CD4-positive, alpha-beta T cell treated with Interleukin-6 at 100 ng/mL for 8 hours (primary cell): ENCODE results near the gene PLEKHH1.

Experiments
- DNase-seq: peaks from one replicate; pipeline ENCODE4 v3.0.0-alpha.2; 2020; ENCODE audit warnings: mixed read lengths, low spot score

PLEKHH1 gene

DNA sequence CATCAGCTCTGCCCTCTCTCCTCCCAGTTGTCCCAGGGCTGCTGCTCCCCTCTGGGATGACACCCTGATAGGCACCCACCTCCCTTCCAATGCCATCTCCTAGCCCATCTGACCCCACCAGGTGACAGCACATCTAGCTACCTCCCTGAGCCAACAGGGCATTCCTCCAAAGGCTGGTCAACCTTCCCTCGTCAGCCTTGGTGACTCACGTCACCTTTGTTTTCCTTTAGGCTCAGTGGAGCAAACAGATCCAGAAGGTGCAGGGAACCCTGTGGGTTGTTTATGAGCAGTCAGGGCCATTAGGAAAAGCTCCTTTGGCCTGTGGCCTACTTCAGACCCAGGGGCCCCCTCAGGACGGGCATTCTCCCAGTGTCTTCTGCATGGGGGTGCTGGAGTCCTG lies 34.6 kb downstream of the PLEKHH1 start:
- no peak for DNase-seq

DNA sequence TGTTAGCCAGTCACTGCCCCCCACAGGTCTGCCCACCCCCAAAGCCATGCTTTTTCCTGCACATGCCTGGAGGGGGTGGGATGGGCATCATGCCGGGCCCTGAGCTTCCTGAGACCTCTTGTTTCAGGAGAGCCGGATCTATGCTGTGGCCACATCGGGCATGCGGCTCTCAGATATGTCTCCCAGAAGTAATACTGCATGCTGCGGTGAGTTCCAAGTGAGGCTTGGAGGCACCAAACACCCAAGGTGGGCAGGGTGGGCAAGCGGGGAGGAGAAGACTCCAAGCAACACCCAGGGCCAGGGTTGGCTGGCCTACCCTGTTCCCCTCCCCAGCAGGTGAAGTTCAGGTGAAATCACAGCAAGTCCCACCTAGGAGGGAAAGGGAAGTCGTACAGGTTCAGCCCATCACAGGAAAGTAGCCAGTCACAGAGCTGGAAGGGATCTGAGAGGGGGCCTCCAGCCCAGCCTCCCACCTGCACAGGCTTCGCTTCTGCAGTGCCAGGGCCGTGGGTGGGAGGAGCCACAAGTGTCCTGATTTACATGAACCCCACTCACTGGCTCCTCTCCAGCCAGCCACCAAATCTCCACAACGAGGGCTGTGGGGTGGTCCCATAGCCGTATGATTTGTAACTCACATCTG lies 36.0 kb downstream of the PLEKHH1 start:
- DNase-seq = no peak

DNA sequence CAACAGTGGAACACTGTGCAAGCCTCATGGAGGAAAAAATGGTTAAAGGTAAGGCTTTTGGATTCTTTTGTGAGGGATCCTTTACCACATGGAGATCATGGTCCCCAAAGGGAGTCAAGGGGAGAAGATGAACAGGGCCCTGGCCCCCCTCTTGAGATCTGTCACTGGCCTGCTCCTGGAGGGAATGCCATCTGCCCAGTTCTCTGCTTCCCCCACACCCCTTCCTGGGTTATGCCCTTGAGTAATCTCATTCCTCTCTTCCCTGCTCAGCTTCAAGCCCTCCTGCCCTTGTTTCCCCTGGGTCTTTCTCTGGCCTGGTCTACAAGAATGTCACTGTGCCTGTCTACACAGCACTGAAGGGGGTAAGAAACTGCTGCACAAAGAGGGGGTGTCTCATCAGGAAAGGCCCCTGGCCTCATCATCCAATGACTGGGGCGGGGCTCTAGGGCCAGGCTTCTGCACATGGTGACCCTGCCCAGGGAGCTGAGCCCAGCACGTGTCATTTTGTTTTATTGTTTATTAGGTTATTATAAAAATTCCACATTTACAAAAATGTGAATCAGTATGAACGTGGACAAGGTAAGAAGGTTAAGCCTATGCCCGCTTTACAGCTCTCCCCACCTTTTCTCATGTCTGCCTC lies 36.7 kb downstream of the PLEKHH1 start:
- no peak for DNase-seq

DNA sequence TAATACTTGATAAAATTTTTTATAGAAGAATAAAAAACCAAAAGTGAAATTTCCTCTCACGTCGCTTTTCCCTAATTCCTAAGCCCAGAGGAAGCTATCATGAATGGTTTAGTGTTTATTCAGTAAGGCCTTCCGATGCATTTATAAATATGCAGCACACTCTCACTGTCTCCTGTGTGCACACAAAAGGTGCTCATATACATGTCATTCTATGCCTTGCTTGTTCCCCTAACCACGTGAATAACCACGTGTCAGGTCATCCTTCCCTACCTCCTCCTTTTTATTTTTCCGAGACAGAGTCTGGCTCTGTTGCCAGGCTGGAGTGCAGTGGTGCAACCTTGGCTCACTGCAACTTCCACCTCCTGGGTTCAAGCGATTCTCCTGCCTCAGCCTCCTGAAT lies 37.4 kb downstream of the PLEKHH1 start:
- DNase-seq = no peak

DNA sequence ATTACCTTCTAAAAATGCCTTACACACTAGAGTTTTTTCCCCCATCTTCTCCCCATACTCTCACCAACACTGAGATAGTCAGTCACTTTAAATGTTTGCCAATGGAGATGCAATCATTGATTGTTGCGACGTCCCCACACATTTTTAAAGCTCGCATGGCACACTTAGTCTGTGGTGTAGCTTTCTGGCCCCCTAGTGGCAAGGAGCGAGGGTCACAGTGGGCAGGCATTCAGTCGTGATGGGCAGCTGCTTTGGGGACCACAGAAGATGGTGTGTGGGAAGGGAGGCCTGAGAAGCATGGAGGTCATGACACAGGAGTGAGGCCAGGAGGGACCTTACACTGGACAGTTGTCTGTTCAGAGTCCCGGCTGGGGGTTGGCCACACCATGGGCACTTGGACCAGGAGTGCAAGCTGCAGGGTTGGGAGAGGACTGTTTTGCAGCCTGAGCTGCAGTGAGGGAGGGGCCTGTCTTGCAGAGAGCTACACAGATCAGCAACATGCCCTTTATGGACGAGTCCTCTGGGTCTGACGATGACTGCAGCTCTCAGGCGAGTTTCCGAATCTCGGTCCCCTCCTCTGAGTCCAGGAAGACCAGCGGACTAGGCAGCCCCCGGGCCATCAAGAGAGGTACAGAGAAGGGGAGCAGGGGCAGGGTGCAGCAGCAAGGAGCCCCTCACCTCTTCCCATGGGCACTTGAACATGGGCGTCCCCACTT lies 38.3 kb downstream of the PLEKHH1 start:
- peak; percentile 69 for DNase-seq

DNA sequence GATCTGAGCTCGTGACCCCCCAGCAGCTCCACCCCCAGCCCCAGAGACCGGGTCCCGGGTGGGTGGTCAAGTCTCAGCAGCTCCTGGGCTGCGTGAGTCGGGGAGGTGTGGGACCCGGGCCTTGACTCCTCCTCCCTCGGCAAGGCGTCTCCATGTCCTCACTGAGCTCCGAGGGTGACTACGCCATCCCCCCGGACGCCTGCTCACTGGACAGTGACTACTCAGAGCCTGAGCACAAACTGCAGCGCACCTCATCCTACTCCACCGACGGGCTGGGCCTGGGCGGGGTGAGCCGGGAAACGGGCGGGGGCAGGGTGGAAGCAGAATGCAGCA lies 38.9 kb downstream of the PLEKHH1 start:
- DNase-seq = no peak

DNA sequence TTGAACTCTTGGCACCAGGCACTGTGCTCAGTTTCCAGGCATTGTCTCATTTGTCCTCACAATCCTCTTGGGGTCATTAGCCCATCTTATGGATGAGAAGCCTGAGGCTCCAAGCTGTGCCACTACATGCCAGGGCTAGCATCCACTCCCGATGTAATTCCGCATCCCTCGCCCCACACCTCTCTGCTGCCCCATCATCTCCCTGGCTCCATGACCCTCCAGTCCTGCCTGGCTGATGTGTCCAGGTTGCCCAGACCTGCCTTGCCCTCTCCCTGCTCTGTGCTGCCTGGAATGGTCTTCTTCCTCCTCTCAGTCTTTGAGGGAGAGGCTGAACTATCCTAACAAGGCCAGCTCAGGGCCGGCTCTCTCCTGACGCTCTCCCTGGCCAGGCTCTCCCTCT lies 39.5 kb downstream of the PLEKHH1 start:
- DNase-seq = no peak

DNA sequence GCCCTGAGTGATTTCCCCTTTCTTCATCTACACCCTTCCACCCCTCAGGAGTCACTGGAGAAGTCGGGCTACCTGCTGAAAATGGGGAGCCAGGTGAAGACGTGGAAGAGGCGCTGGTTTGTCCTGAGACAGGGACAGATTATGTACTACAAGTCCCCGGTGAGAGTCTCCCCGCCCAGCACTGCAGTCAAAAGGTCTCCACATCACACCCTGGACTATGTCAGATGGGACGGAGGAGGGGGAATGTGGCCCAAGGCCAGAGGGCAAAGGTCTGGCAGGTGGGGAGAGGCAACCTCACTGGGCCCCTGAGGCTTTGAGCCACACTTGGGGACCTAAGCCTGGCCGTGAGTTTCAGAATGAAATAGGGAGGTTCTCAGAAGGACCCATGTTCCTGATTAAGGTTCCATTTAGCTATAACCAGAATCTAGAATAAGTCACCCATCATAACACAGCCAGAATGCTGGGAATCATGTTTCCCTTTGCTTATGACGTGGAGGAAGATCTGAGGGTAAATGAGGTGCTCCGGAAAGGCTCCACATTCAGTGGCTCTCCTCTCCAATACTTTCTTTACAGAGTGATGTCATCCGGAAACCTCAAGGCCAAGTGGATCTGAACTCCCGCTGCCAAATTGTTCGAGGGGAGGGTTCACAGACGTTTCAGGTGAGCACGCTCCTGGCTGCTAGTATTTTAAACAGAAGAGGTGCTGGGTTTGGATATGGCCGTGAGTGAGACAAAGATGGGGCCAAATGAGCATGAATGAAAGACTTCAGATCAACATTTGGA lies 40.3 kb downstream of the PLEKHH1 start:
- DNase-seq = no peak

DNA sequence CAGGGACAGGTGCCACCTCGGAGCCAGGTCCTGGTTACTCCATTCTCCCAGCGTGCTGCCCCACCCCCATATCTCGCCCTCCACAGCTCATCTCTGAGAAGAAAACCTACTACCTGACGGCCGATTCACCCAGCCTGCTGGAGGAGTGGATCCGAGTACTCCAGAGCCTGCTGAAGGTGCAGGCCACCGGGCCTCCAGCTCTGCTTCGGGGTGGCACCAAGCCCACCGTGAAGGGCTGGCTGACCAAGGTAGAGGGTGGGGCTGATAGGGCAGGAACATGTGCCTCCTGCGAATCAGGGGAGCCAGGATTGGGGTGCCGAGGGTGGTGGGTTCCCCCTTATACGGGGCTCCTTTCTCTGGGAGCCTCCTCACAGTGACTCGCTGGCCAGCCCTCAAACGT lies 41.1 kb downstream of the PLEKHH1 start:
- DNase-seq = no peak

DNA sequence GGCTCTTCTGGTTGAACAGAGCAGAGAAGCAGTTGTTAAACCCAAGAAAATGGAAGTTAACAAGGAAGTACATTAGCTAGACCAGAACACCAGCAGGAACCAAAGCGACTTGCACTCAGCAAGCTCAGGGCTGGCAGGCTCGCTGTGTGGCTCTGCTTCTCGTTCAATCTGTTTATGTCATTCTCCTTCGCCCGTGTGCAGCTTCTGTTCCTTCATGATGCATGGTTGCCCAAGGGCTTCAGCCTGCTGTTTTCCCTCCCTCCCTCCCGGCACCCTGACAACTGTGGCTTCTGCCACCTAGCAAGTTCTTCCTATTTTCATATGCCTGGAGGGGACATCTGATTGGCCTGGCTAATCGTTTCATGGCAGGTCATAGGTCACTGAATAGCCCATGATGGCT lies 41.7 kb downstream of the PLEKHH1 start:
- DNase-seq = no peak

DNA sequence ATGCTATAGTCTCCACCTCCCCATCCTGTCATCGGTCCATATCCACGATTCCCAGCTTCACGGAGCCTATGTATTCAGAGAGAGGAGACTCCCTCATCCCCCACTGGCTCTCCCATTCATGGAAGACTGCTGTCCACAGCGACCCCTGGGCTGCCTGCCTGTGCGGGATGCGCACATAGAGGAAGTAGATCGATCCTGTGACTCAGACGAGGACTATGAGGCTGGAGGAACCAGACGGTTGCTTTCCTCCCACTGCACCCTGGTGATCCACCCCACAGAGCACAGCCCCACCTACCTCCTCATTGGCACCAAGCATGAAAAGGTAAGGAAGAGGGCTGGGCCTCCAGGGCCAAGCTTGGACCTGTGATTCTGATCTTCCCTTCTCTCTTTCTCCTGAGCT lies 42.6 kb downstream of the PLEKHH1 start:
- DNase-seq = no peak

DNA sequence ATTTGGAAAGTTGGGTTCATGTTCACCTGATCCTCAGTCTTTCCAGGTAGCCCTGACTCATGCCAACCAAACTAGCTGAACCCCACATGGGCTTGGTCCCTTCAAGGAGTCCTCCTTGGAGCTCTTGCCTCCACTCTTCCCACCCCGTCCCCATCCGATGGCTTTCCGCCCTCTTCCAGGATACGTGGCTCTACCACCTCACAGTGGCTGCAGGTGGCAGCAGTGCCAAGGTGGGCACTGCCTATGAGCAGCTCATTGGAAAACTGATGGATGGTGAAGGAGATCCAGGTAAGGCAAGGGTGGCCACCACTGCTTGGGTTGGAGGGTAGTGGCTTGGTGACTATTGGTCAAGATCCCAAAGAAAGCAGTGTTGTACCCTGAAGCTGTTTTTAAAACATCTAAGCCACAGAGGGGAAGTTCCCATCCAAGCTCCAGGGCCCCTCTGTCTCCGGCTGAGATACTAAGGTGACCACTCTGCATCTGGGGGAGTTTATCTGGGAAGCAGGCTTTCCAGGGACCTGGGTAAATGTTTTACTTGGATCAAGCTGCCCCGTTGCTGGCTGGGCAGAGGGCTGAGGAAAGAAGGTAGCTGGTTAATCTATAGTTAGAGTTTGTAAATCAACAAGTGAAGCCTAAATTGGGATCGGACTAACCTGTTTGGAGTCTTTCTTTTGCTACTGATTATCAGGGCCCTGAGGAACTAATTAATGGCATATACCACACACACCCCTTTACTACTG lies 43.3 kb downstream of the PLEKHH1 start:
- DNase-seq = no peak

DNA sequence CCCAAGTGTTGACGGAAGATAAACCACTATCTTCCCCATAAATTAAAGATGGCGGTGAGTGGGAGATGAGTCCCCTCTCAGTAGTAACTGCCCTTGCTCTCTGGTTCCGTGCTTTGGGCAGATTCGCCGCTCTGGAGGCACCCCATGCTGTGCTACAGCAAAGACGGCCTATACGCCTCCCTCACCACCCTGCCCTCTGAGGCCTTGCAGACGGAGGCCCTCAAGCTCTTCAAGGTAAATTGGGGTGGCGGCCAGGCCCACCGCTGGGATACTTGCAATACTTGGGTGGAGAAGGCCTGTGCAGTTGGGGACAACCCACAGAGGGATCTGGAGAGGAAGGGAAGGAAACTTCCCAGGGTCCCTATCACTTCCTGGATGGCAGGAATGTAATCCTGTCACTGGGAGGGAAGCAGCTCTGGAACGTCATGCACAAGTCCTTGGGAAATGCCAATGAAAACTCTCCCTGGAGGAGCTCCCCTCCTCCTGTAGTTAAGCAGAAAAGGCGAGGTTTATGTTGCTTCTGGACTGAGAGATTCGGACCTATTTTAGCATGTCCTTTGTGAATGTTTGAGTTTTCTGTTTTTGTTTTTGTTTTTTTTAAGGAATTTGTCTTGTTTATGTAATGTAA lies 44.2 kb downstream of the PLEKHH1 start:
- DNase-seq = no peak

DNA sequence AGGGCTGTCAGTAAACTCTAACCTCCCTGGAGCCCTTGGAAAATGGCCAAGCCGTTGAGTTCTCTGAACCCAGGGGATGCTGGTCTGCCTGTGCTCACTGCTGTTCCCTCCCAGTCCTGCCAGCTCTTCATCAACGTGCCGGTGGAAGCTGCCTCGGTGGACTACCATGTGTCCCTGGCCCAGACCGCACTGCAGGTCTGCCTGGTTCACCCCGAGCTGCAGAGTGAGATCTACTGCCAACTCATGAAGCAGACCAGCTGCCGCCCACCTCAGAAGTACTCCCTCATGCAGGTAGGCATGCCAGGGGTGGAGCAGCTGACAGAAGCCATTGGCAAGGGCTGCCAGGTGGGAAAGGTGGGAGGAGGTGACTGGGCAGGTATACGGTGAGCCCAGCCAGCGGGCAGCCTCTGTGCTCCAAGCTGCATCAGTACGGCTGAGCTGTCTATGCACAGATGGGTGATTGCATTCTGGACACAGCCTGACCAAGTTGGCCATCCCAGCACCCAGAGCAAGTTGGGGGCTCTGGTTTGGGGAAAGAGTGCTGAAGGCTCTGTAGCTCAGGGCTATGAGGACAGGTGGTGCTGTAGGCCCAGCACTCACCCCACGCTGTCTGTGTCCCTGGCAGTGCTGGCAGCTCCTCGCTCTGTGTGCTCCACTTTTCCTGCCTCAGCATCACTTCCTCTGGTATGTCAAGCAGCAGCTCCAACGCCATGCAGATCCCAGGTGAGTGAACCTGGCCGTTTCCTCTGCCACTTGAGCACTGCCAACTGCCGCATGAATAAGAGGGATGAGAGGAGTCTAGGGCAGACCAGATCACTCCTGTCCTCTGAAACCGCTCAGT lies 45.0 kb downstream of the PLEKHH1 start:
- no peak for DNase-seq

DNA sequence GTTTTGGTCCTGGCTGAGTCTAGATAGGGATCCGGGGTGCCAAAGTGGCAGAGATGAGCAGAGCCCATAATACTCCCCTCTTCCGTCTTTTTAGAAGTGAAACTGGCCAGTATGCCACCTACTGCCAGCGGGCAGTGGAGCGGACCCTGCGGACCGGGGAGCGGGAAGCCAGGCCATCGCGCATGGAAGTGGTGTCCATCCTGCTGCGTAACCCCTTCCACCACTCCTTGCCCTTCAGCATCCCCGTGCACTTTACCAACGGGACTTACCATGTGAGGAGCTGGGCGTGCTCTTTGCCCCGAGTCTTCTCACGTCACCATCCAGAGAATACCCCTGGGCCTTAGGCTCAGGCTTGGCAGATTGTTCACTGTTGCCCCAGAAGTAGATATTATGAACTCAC lies 46.0 kb downstream of the PLEKHH1 start:
- no peak for DNase-seq

DNA sequence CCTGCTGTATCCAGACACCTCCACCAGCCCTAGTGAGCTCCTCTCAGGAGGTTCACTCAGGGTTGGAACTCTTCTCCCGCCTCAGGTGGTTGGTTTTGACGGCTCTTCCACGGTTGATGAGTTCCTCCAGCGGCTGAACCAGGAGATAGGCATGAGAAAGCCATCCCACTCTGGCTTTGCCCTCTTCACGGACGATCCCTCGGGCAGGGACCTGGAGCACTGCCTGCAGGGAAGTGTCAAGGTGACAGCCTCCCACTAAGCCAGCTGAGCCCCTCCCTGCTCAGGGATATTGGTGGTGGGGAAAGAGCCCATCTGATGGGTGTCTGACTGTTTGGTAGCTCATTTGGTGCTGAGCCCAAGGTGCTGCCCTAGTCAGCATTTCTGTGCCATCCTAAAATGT lies 46.5 kb downstream of the PLEKHH1 start:
- DNase-seq = no peak

DNA sequence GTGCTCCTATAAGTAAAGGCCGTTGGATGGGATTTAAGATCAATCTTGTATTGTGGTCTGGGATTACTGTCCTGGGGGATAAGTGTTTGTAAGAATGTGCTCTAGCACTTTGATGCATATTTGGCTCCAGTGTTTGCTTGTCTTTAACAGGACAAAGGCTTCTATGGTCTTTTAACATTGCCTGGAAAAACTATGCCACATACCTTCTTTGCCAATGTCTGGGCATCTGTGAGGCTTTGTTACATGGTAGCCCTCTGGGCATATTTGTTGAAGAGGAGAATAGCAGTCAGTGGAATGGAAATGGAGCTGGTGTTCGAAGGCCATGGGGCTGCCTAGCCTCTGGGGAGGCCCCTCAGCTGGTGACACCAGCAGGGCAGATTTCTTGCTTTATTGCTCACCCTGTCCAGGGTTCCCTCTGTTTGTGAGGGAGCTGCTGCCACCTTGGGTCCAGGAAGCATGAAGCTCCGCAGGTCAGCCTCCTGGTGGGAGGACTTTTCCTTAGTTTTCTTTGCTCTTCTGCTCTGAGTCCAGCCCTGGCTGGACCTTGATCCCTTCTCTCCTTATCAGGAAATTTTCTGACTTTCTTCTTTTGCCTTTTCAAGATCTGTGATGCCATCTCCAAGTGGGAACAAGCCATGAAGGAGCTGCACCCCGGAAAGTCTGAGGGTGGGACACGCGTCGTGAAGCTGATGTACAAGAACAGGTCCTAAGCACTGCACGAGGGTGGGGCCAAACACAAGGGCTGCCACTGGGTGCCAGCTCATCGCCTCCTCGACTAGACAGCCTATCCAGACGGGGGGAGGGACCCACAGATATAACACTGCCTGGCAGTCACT lies 47.5 kb downstream of the PLEKHH1 start:
- DNase-seq = no peak

DNA sequence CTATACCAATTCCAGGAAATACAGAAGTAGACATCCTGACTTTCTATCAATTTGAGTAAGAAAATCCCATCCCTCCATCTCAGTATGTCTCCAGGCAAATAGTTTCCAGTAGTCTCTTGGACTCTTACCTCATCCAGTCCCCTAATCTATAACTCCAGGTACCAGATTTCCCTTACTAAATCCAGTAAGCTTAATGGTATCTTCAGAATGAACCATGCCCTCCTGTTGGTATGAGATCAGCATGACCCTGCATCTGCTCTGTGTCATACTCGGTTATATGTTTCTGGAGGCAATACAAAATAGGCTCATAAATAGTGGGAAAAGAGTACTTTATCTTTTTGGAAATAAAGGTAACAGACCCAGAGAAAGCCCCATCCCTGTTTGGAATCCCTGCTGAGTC lies 48.6 kb downstream of the PLEKHH1 start:
- DNase-seq = no peak

DNA sequence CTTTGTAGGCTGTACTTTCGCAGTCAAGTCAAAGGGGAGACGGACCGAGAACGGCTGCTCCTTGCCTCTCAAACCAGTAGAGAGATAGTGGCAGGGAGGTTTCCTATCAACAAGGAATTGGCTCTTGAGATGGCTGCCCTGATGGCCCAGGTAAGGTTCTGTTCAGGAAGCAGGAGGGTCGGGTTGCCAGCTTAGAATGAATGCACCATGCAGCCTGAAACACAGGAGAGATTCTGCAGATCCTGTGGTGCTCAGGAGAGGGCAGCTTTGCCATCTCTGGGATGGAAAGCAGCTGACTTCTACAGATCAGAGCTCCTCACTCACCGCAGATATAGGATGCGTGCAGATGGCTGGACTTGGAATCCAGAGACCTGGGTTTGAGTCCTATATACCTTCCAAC lies 49.0 kb downstream of the PLEKHH1 start:
- no peak for DNase-seq
